Tibial artery (tissue), 4 donors: ENCODE data around the gene C3orf18.

ENCODE experiments used
- DNase-seq, 2 donors: peaks; one replicate each; pipeline ENCODE4 v3.0.0-alpha.2; 2019
- H3K27ac ChIP-seq, 2 donors: fragments of 200-600 bp; sonication (generic) in 1 of 2; 1 replicate in 1 of 2; 2 replicates in 1 of 2; pipeline ENCODE4 v1.5.1; 2018 to 2019; ENCODE audit warnings: mild to moderate bottlenecking in 1 of 2
- H3K27me3 ChIP-seq, 2 donors: fragments of 200-600 bp; sonication (generic) in 1 of 2; one replicate each; pipeline versions ENCODE4 v1.5.1 to v1.6.0; 2016 to 2019
- H3K36me3 ChIP-seq, 3 donors: fragments of 200-600 bp; sonication (generic) in 2 of 3; one replicate each; pipeline ENCODE4 v1.5.1; 2016 to 2019; ENCODE audit warnings: mild to moderate bottlenecking in 2 of 3
- H3K4me1 ChIP-seq, 4 donors: fragments of 200-600 bp; sonication (generic) in 2 of 4; 1 replicate in 3 of 4; 2 replicates in 1 of 4; pipeline ENCODE4 v1.5.1; 2016 to 2019
- H3K4me3 ChIP-seq, 2 donors: fragments of 200-600 bp; sonication (generic) in 1 of 2; 1 replicate in 1 of 2; 2 replicates in 1 of 2; pipeline ENCODE4 v1.5.1; 2018 to 2019; ENCODE audit warnings: mild to moderate bottlenecking in 2 of 2
- H3K9me3 ChIP-seq, 3 donors: fragments of 200-600 bp; sonication (generic) in 1 of 3; one replicate each; pipeline ENCODE4 v1.5.1; 2016 to 2019
- CTCF ChIP-seq, 2 experiments: fragments of 200-600 bp in 1 of 2; fragments of 450-650 bp in 1 of 2; IDR thresholded peaks; one replicate each; pipeline ENCODE4 v1.5.1; 2017 to 2019; ENCODE audit warnings: antibody characterized with exemption in 2 of 2, mild to moderate bottlenecking in 1 of 2, moderate library complexity in 1 of 2
- intact Hi-C: fragments of 100-400 bp; cut with DNase I; formaldehyde crosslinking; loops from one replicate; pipeline ENCODE4 v1.15.0; 2023; ENCODE audit warnings: low total_unique reads

The C3orf18 gene

GRCh38 chr3:50604628-50605588 lies 37.4 kb upstream of the C3orf18 start:
- Histone ChIP-seq H3K4me3 (no peak overlapping the region), H3K27me3 (no peaks in the 10 kb centered on the region), H3K4me1 (peaks cover 9 to 98% (median 50%) of the 10 kb centered on the region in 4 donors), H3K9me3 (no peaks in the 10 kb centered on the region), H3K27ac (peak overlapping the region; percentile 84 to 96), H3K36me3 (peaks cover 0 to 37% (median 17%) of the 10 kb centered on the region in 3 donors)
- DNase-seq = peak in 1 of 2 donors; percentile 72
- TF ChIP-seq CTCF (IDR thresholded peaks at IDR 0.05) = no peak
- intact Hi-C loops = no loop called here

DNA sequence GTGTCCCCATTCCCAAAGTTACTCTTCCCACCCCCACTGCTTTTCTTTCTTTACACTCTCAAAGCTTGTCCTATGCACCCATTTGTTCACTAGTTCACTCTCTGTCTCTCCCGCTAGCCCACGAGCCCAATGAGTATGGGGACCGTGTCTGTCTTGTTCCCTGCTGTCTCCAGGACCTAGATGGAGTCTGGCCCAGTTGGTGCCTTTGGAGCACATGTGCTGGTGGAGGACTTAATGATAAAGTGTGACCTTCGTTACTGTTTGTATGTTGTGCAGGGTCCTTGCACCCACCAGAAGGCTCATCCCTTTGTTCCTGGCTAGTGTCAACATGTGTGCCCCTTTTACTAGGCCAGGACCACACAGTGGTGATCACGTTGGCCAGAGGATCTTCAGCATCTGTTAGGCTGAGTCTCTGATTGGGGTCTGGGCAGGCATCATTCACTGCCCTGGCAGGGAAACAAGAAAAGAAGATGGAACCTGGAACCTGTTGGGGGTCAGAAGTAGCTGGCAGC lies 36.6 kb upstream of the C3orf18 start:
- H3K27me3 ChIP-seq = no peaks in the 10 kb centered on the region
- peaks cover 9 to 98% (median 47%) of the 10 kb centered on the region in 4 donors for H3K4me1 ChIP-seq
- intact Hi-C loops = no loop called here
- DNase-seq = no peak
- H3K4me3 ChIP-seq = no peak overlapping the region
- peak overlapping the region; percentile 84 to 96 for H3K27ac ChIP-seq
- no peak for TF ChIP-seq CTCF (IDR thresholded peaks at IDR 0.05)
- no peaks in the 10 kb centered on the region for H3K9me3 ChIP-seq
- H3K36me3 ChIP-seq = peaks cover 0 to 37% (median 17%) of the 10 kb centered on the region in 3 donors

- Histone ChIP-seq H3K27me3 (no peaks in the 10 kb centered on the region), H3K27ac (peak overlapping the region; percentile 84 to 96), H3K9me3 (no peaks in the 10 kb centered on the region), H3K4me3 (no peak overlapping the region), H3K36me3 (peaks cover 0 to 37% (median 17%) of the 10 kb centered on the region in 3 donors), H3K4me1 (peaks cover 9 to 95% (median 46%) of the 10 kb centered on the region in 4 donors)
- intact Hi-C loops = no loop called here
- DNase-seq = no peak
- no peak for TF ChIP-seq CTCF (IDR thresholded peaks at IDR 0.05)
Observed at GRCh38 chr3:50603261-50604109, 35.9 kb upstream of the C3orf18 start.

DNA sequence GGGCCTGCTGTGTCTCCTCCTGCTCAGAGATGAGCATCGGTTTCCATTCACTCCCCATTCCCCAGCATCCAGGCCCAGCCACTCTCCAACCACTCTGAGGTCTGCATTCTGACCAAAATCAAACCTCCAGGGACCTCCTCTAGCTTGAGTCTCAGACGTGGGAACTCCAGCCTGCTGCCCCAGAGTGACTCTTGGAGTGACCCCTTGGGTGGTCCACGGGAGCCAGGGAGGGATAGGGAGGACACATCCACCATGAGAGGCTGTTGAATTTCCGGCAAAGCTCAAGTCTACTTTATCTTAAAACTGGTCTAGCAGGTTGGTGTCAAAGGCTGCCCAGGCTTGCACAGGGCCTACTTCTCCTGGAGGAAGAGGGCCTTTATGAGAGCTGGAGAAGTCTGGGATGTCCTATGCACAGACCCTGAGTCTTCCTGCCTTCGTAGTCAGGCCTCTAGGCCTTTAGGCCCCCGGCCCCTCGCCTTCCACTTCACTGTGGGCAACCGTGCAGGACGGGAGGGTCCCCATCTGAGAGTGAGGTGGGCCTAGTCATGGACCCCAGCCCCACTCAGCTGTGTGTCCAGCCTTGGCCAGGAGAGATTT lies 35.1 kb upstream of the C3orf18 start:
- intact Hi-C loops = no loop called here
- H3K4me1 ChIP-seq = peaks cover 9 to 87% (median 46%) of the 10 kb centered on the region in 4 donors
- peaks cover 0 to 29% (median 12%) of the 10 kb centered on the region in 3 donors for H3K36me3 ChIP-seq
- no peak for TF ChIP-seq CTCF (IDR thresholded peaks at IDR 0.05)
- no peak overlapping the region for H3K4me3 ChIP-seq
- no peaks in the 10 kb centered on the region for H3K9me3 ChIP-seq
- no peaks in the 10 kb centered on the region for H3K27me3 ChIP-seq
- DNase-seq = no peak
- peak overlapping the region; percentile 84 to 96 for H3K27ac ChIP-seq
